Fibroblast of pulmonary artery (primary cell): ENCODE data around the gene CDS1.

Source experiments
- DNase-seq: peaks from one replicate; pipeline ENCODE4 v3.0.0-alpha.2; 2010; ENCODE audit warnings: low read depth
- H3K4me3 ChIP-seq: replicated peaks from 2 replicates; pipeline ENCODE4 v1.5.1; 2011; ENCODE audit warnings: low read depth, mild to moderate bottlenecking, control low read depth, low read length, moderate library complexity
- TF ChIP-seq, protein P1 (sequence below): IDR thresholded peaks from 2 replicates; pipeline ENCODE4 v1.5.1; 2011; ENCODE audit warnings: mild to moderate bottlenecking, control low read depth, low read length, inconsistent platforms; ENCODE audit errors: missing control alignments

CDS1 gene

DNA sequence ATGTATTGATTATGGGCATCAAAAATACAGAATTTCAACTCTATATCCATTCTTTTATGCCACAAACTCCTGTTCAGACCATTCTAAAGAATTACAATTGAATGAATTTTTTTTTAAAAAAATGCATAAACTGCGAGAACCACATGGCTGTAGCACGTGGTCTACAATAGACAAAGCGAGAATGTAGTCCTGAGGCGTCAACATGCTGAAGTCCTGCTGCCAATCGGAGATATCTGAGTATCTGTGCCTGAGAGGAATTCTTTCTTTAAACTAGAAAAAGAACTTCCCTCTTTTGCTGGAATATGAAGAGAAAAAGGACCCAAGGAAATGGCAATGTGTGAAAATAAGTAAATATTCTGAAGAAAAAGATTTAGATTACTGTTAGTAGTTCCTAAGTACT is 105.7 kb downstream of the CDS1 start:
- H3K4me3 ChIP-seq: no peak overlapping the region
- no peak for DNase-seq
- TF ChIP-seq, protein P1, sequence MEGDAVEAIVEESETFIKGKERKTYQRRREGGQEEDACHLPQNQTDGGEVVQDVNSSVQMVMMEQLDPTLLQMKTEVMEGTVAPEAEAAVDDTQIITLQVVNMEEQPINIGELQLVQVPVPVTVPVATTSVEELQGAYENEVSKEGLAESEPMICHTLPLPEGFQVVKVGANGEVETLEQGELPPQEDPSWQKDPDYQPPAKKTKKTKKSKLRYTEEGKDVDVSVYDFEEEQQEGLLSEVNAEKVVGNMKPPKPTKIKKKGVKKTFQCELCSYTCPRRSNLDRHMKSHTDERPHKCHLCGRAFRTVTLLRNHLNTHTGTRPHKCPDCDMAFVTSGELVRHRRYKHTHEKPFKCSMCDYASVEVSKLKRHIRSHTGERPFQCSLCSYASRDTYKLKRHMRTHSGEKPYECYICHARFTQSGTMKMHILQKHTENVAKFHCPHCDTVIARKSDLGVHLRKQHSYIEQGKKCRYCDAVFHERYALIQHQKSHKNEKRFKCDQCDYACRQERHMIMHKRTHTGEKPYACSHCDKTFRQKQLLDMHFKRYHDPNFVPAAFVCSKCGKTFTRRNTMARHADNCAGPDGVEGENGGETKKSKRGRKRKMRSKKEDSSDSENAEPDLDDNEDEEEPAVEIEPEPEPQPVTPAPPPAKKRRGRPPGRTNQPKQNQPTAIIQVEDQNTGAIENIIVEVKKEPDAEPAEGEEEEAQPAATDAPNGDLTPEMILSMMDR: no peak

DNA sequence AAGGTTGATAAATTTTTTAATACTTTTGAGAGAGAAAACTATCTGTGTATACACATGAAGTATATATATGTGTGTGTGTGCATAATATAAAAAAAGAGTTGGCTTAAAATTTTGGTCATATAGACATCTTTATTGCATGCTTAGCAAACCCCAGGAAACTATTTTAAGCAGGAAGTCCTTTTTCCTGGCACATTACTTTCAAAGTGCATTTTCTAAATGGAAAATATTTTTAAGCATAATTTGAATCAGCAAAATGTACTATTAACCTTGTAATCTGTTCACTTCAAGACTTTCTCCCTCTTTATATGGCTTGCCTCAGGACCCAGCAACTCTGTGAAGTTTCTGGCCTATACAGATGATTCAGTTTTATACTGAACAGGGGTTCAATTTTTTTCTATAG is 106.3 kb downstream of the CDS1 start:
- no peak overlapping the region for H3K4me3 ChIP-seq
- TF ChIP-seq, protein P1: no peak
- DNase-seq: no peak

DNA sequence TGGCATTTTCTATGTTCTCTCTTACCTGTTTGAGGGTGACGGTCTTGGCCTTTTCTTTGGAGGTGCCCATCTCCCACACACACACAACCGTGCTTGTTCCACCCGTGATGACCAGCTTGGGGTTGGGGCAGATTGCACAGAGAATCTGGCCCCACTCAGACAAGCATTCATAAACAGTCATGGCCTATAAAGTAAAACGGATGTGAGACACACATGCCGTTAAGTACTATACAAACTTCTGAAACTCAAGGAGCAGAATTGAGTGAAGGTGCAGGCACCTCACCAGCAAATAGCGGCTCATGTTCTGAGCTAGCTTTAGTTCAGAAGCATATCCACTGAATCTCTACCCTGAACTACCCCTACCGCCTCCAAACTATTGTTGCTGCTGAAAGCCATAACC is 107.6 kb downstream of the CDS1 start:
- TF ChIP-seq, protein P1: no peak
- DNase-seq: no peak
- no peak overlapping the region for H3K4me3 ChIP-seq

DNA sequence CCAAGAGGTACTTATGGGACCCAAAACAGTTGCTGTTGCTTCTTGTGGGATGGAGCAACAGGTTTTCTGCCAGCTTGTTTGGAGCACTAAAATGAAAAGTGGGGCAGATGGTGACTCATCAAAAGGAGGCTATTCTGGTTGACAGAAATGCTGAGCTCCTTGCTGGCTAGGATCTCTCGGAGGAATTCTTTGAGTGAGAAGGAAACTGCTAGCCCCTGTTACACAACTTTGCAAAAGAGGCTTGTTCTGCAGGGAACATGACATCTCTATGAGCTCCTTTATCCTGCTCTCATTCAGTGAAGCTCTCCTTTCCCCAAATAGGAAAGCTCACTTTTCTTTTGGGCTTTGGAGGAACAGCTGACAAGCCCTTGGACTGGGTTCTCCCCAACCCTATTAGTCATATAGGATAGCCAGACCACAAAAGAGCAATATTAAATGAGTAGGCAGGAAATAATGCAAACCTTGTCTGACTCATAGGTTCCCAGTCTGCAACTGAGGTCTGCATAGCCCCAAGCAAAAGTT is 108.3 kb downstream of the CDS1 start:
- no peak overlapping the region for H3K4me3 ChIP-seq
- TF ChIP-seq, protein P1: no peak
- DNase-seq: peak; percentile 95

DNA sequence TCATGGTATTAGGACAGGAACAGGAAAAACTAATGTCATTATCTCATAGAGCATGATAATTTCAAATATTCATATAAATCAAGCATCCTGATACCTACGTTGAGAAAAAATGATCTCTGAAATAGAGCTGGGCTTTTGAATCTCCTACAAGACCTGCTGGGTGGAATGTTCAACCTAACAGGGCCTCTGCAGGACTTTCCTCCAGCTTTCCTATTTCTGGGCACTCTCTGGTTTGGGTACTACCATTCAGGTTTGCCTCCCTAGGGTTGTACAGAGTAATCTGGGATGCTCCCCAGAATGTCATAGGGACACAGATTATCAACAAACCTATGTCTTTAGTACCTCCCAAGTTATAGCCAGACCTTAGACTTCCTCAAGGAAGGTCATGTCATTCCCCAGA is 108.9 kb downstream of the CDS1 start:
- H3K4me3 ChIP-seq: no peak overlapping the region
- DNase-seq: no peak
- TF ChIP-seq, protein P1: no peak

DNA sequence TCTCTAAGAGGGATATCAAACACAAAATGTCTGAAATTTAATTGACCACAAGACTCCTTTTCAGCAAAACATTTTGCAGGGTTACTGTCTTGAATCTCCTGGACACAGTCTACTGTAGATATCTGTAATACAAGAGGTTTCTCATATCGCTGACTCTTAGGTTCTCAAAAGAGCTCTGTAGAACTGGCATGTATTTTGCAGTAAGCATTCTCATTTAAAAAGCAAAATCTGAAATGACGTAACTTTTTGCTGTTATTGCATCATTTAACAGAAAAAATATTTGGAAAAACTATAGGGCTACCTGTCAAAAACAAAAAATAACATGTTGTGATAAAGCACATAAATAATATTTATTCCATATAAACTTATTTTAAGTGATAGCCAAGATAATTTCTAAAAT is 114.2 kb downstream of the CDS1 start:
- TF ChIP-seq, protein P1: no peak
- DNase-seq: peak; percentile 28
- no peak overlapping the region for H3K4me3 ChIP-seq

DNA sequence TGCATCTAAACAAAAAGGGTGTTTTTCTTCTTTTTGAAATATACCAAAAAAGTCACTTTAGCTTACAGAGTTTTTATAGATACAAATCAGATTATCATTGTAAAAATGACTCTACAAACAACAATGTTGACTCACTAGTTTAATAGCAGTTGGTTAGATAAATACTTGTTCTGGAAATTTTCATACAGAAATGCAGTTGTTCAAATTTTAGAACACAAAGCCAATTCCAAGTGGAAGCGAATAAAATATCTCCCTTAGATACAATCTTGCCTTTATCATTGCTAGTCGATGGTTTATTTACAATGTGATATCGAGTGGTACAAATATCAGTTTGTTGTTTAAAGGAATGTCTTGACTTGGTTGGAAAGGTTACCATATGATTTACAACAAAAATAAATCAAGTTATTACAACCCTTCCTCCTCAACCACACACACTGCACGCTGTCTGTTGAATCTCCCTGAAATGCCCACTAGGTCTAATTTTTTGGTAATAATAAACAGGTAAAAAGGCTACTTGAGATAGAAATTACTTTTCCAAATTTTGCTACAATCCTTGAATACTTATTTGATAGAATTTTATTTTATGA is 114.8 kb downstream of the CDS1 start:
- no peak for DNase-seq
- TF ChIP-seq, protein P1: no peak
- no peak overlapping the region for H3K4me3 ChIP-seq
